ENCODE results near the gene BRINP1.

BRINP1 gene, protein sequence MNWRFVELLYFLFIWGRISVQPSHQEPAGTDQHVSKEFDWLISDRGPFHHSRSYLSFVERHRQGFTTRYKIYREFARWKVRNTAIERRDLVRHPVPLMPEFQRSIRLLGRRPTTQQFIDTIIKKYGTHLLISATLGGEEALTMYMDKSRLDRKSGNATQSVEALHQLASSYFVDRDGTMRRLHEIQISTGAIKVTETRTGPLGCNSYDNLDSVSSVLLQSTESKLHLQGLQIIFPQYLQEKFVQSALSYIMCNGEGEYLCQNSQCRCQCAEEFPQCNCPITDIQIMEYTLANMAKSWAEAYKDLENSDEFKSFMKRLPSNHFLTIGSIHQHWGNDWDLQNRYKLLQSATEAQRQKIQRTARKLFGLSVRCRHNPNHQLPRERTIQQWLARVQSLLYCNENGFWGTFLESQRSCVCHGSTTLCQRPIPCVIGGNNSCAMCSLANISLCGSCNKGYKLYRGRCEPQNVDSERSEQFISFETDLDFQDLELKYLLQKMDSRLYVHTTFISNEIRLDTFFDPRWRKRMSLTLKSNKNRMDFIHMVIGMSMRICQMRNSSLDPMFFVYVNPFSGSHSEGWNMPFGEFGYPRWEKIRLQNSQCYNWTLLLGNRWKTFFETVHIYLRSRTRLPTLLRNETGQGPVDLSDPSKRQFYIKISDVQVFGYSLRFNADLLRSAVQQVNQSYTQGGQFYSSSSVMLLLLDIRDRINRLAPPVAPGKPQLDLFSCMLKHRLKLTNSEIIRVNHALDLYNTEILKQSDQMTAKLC

DNA sequence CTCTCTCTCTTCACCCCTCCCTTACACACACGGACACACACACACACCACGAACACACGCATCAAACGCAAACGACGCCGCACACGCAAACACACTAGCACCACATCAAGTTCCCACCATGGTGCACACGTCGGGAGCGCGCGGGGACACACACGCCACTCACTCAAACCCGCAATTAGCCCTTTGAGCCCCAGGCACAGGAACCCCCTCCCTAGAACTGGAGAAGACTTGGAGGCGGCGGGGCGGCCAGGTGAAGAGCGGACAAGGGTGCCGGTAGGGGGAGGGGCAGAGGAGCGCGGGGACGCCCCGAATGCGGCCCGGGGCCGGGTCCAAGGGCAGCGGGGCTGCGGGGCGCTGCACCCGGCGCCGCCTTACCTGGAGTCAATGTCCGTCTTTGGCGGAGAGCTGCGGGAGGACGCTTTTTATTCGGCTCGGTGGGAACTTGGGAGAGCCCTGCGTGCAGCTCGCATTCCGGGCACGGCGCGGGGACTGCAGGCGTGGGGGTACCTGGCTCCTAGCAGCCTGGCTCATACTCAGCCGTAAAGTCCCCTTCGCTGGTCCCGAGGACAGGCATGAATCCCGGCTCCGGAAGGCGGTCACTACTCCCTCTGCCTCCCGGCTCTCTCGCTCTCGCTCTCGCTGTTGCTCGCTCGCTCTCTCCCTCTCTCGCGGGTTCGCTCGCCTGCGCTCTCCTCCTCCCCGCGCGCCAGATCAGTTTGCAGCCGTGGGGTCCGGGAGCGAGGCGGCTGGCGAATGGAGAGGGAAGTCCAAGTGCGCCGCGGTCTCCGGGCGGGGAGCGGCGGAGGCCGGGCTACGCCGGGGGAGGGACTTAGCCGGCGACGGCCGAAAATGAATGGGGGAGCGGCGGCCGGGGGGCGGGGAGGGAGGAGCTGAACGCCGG, at the start of gene BRINP1:
TSS of gene BRINP1 (minus strand) at position 755 of the 901 bp plus-strand sequence. CDS start 56,080 bp downstream, outside the sequence.
- DNase-seq (ENCODE audit: low read depth) = no peak

DNA sequence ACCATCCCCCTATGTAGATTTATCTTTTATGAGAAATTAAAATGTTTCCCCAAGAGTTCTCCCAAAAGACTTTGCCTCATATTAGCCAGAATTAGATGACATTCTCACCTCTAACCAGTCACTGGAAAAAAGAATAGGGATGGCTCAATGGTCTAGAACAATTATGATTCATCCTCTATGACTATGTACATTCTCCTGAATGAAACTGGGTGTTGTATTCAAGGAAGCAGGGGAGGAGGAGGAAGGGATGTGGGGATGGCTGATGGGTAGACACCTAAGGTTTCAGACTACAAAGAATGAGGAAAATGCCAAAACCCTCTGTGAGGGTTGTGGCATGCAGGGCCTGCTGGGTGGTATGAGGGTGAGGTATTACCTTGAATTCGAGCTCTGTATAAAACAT, 49.5 kb upstream of the BRINP1 start:
- no peak for DNase-seq (ENCODE audit: low read depth)

DNA sequence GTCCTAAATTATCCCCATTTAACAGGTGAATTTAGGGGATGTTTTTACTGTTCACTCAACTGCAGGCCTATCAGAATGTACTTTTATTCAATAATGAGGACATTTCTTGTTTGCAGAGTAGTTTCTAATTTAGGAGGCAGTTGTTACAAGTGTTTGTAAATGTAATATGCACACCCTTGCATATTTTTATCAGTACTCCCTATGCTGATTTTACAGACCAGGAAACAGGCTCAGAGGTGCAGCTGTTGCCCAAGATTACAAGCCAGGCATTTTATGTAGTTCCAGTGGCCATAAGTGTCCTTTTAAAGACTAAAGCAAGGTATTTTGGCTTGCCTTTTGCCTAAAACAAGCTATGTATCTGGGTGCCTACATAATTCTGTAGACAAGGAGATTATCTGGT, 47.6 kb upstream of the BRINP1 start:
- DNase-seq (ENCODE audit: low read depth) = no peak

DNA sequence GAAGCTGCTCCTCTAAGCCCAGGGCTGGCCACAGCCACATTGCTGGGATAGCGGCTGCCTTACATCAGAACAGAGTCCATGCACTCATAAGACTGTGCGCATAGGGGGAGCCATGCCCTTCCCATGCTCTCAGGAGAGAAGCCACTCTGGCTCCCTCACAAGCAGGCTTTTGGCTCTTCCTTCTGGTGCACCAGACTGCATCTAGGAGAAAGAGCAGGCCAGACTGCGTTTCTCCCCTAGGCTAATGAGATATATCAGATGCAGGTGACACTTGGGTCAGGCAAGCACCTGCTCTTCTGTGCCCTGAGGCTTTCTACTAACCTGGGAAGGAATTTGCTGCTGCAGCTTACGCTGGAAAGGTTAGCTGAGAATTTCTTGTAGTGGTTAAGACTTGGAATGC, 43.2 kb upstream of the BRINP1 start:
- DNase-seq (ENCODE audit: low read depth) = no peak

- DNase-seq (ENCODE audit: low read depth) = no peak
Observed at GRCh38 chr9:119409552-119409951, 40.3 kb upstream of the BRINP1 start.

GRCh38 chr9:119400606-119401005, 31.4 kb upstream of the BRINP1 start:
- no peak for DNase-seq (ENCODE audit: low read depth)

- no peak for DNase-seq (ENCODE audit: low read depth)
Observed at GRCh38 chr9:119398350-119398749, 29.1 kb upstream of the BRINP1 start.

- DNase-seq (ENCODE audit: low read depth) = no peak
Observed at GRCh38 chr9:119391878-119392277, 22.6 kb upstream of the BRINP1 start.

DNA sequence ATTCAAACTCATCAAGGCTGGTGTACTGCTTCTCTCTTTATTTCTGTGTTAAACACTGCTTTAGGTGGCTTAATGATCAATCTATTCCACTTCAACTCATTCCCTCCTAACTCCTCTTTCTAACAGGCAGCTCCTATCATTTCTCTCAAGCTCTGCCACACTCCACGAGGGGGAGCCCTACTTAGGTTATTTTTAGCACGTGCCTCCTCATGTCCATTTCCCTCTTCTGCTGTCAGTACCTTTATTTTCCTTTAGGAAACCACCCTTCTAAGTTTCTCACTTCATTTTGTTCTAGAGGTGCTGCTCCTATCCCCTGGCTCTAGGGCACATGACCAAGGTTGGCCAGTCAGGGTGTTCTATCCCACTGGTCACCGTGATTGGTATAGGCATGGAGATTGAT, 6.7 kb upstream of the BRINP1 start:
- no peak for DNase-seq (ENCODE audit: low read depth)

- no peak for DNase-seq (ENCODE audit: low read depth)
Observed at GRCh38 chr9:119372951-119373350, 3.7 kb upstream of the BRINP1 start.

GRCh38 chr9:119370816-119371215, 1.6 kb upstream of the BRINP1 start:
- DNase-seq (ENCODE audit: low read depth) = no peak

DNA sequence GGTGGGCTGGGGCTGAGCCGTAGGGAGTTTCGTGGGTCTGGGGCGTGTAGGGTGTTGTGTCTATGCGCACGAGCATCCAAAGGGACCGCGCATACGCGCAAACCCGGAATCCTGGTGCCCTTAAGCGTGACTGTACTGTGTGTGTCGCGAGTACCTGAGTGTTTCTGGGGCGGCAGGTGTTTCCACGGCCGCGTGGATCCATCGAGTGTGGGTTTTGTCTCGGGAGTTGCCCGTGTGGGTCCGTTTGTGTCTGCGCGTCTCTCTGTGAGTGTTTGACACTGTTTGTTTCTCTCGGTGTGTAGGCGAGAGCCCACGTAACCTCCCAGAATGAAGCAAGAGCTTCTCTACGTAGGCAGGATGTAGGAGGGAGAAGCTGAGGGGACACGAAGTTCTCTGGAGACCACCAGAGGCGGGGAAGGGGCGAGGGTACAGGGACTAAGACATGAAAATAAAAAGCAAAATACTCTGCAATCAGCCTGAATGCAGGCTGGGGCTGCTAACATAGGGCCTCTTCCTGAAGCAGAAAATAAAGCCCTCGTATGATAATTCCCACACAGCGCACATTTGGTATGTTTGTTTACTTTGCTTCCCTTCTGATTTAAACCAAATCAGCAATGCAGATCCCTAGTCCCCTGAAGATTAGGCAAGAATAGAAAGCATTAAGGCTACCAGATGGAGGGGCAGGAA, 588 bp upstream of the BRINP1 start:
- DNase-seq (ENCODE audit: low read depth) = no peak

GRCh38 chr9:119368179-119368578, 1.1 kb downstream of the BRINP1 start:
- DNase-seq (ENCODE audit: low read depth) = no peak

DNA sequence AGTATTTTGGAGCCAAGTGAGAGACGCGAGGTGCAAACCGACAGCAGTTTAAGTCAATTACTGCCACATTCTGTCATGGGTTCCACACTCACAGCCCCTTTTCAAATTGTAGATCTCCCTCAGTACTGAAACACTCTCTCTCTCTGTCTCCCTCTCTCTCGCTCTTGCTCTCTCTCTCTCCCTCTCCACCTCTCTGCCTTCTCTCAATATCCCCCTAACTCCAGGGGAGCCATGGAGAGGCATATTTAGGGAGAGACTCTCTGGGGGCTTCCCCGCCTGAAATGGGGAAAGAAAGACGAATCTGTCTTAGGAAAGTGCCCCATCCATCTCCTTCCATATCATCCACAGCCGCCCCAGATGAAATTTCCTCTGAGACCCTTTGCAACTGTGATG, 1.6 kb downstream of the BRINP1 start:
- DNase-seq (ENCODE audit: low read depth) = no peak

- no peak for DNase-seq (ENCODE audit: low read depth)
Observed at GRCh38 chr9:119366909-119367682, 2.1 kb downstream of the BRINP1 start.

- DNase-seq (ENCODE audit: low read depth) = no peak
Observed at GRCh38 chr9:119365291-119366027, 3.8 kb downstream of the BRINP1 start.

DNA sequence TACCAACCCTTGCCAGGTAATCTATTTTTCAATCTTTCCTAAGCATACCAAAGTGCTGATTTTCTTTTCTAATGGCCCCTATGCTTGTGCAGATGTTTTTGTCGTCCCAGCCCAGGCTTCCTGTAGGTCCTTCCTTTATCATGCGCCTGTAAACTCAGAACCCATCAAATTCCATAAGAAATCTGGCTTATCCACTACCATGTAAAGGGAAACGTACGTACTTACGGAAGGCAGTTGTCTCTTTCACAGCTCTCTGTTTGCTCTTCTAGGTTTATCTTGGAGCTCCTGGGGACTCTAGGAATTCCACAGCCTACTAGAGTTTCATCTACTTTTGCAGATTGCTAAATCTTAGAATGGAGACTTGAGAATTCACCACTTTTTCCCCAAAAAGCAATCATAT, 9.0 kb downstream of the BRINP1 start:
- no peak for DNase-seq (ENCODE audit: low read depth)

GRCh38 chr9:119357336-119358096, 11.7 kb downstream of the BRINP1 start:
- no peak for DNase-seq (ENCODE audit: low read depth)

GRCh38 chr9:119349351-119349825, 19.8 kb downstream of the BRINP1 start:
- DNase-seq (ENCODE audit: low read depth) = no peak

Measured in CMK (cell line).